MCF 10A (cell line): Measurements from ENCODE around the gene MXRA8. TPM values are rescaled to one million over a fixed set of nuclear protein-coding genes. Genes with fewer than 3 reads are reported as not detected.

ENCODE experiments used
- BruUV-seq: library from RNA; stranded (reverse); fragments of 400-500 nt; replicated peaks from 2 replicates; lab custom pipeline; 2021; lab: Mats Ljungman, UMichigan
- CTCF ChIA-PET: fragments of 300-600 bp; sonication (Branson Sonifier 250); formaldehyde crosslinking; extraction: SDS; loops from one replicate; lab custom pipeline; 2021; ENCODE audit warnings: antibody characterized with exemption, inconsistent platforms; lab: Yijun Ruan, JAX
- POLR2A ChIA-PET: fragments of 300-600, 350-650 bp; sonication (Branson Sonifier 250); formaldehyde crosslinking; extraction: SDS; loops from one replicate; lab custom pipeline; 2020; ENCODE audit warnings: antibody characterized with exemption, inconsistent platforms; lab: Yijun Ruan, JAX
- DNase-seq: peaks from one replicate; pipeline ENCODE4 v3.0.0-alpha.2; 2018; ENCODE audit not compliant: unreplicated experiment
- H3K27ac Mint-ChIP-seq: one replicate; pipeline ENCODE4 v1.8.0; 2022; ENCODE audit warnings: mild to moderate bottlenecking, low read depth, mixed read lengths; ENCODE audit not compliant: unreplicated experiment
- H3K27me3 Mint-ChIP-seq: one replicate; pipeline ENCODE4 v1.8.0; 2022; ENCODE audit warnings: mixed read lengths; ENCODE audit not compliant: insufficient read depth, unreplicated experiment
- H3K36me3 Mint-ChIP-seq: one replicate; pipeline ENCODE4 v1.8.0; 2022; ENCODE audit warnings: mild to moderate bottlenecking, moderate library complexity, mixed read lengths; ENCODE audit not compliant: insufficient read depth, unreplicated experiment
- H3K4me1 Mint-ChIP-seq: one replicate; pipeline ENCODE4 v1.8.0; 2022; ENCODE audit warnings: mixed read lengths; ENCODE audit not compliant: insufficient read depth, unreplicated experiment
- H3K4me3 Mint-ChIP-seq: one replicate; pipeline ENCODE4 v1.8.0; 2022; ENCODE audit warnings: mild to moderate bottlenecking, moderate library complexity, mixed read lengths; ENCODE audit not compliant: unreplicated experiment
- H3K9me3 Mint-ChIP-seq: one replicate; pipeline ENCODE4 v1.8.0; 2022; ENCODE audit warnings: mixed read lengths; ENCODE audit not compliant: unreplicated experiment
- CTCF ChIP-seq: fragments of 200-600 bp; IDR thresholded peaks from one replicate; pipeline ENCODE4 v1.8.0; 2022; ENCODE audit warnings: antibody characterized with exemption, mild to moderate bottlenecking; ENCODE audit not compliant: unreplicated experiment
- intact Hi-C: fragments of 100-400 bp; cut with micrococcal nuclease; formaldehyde crosslinking; loops from 2 replicates; pipeline ENCODE4 v1.14.1; 2022
- total RNA-seq: library from RNA; stranded (reverse); gene quantifications from 2 replicates; pipeline ENCODE4 v1.2.3, GENCODE V29; 2022

The MXRA8 gene
- total RNA-seq, 1 experiment from 2014 or later: not detected

- DNase-seq: no peak
- BruUV-seq: no TSS peak
- no peaks in the 10 kb centered on the region for H3K9me3 Mint-ChIP-seq
- POLR2A ChIA-PET: interaction anchor here (0.8 to 3.2 kb wide), 2 partner anchors 16 kb away, joined by 3 to 21 read pairs; partner anchors contain the start of gene AURKAIP1
- intact Hi-C loops: no loop called here
- no peak overlapping the region for H3K4me3 Mint-ChIP-seq
- H3K27me3 Mint-ChIP-seq: no peaks in the 10 kb centered on the region
- CTCF ChIA-PET: no interaction called here
- no peak for TF ChIP-seq CTCF
- peaks cover 100% of the 10 kb centered on the region for H3K36me3 Mint-ChIP-seq
- H3K4me1 Mint-ChIP-seq: no peaks in the 10 kb centered on the region
- H3K27ac Mint-ChIP-seq: no peak overlapping the region
These were observed 32.9 kb upstream of the MXRA8 start for GRCh38 chr1:1391225-1391624.

- no peaks in the 10 kb centered on the region for H3K4me1 Mint-ChIP-seq
- H3K9me3 Mint-ChIP-seq: no peaks in the 10 kb centered on the region
- ChIA-PET POLR2A (interaction anchor here (0.8 to 3.2 kb wide), 2 partner anchors 15 to 17 kb away, joined by 3 to 21 read pairs; partner anchors contain the start of gene AURKAIP1), CTCF (interaction anchor here (0.5 to 1.6 kb wide), 4 partner anchors 8 to 264 kb away, joined by 3 to 5 read pairs (median 5); partner anchors contain the start of gene CCNL2)
- no peak for DNase-seq
- no peak overlapping the region for H3K27ac Mint-ChIP-seq
- no peak overlapping the region for H3K4me3 Mint-ChIP-seq
- TF ChIP-seq CTCF: no peak
- intact Hi-C loops: no loop called here
- peaks cover 100% of the 10 kb centered on the region for H3K36me3 Mint-ChIP-seq
- BruUV-seq: TSS peak; percentile 12
- H3K27me3 Mint-ChIP-seq: no peaks in the 10 kb centered on the region
These were observed 32.3 kb upstream of the MXRA8 start for GRCh38 chr1:1390675-1391074.

- intact Hi-C loops: no loop called here
- H3K4me3 Mint-ChIP-seq: no peak overlapping the region
- H3K27ac Mint-ChIP-seq: no peak overlapping the region
- ChIA-PET CTCF (interaction anchor here (0.6 to 1.0 kb wide), 2 partner anchors 15 to 69 kb away, joined by 3 to 5 read pairs; no protein-coding TSS in a partner anchor), POLR2A (interaction anchor here (2.3 to 2.9 kb wide), 2 partner anchors 10 to 13 kb away, joined by 10 to 12 read pairs; partner anchors contain the start of genes AURKAIP1 and CCNL2)
- H3K36me3 Mint-ChIP-seq: peaks cover 82% of the 10 kb centered on the region
- no peak for DNase-seq
- no peak for TF ChIP-seq CTCF
- no peaks in the 10 kb centered on the region for H3K4me1 Mint-ChIP-seq
- H3K27me3 Mint-ChIP-seq: no peaks in the 10 kb centered on the region
- H3K9me3 Mint-ChIP-seq: no peaks in the 10 kb centered on the region
- no TSS peak for BruUV-seq
These were observed 29.7 kb upstream of the MXRA8 start for GRCh38 chr1:1388078-1388472.

GRCh38 chr1:1387098-1388077 lies 29.0 kb upstream of the MXRA8 start:
- H3K4me3 Mint-ChIP-seq: no peak overlapping the region
- ChIA-PET POLR2A (interaction anchor here (0.6 to 2.9 kb wide), 2 partner anchors 12 to 40 kb away, joined by 4 to 10 read pairs; partner anchors contain the start of gene AURKAIP1), CTCF (interaction anchor here (0.6 to 1.0 kb wide), 3 partner anchors 9 to 70 kb away, joined by 3 to 5 read pairs (median 4); no protein-coding TSS in a partner anchor)
- no peak overlapping the region for H3K27ac Mint-ChIP-seq
- H3K36me3 Mint-ChIP-seq: peaks cover 76% of the 10 kb centered on the region
- no TSS peak for BruUV-seq
- intact Hi-C loops: no loop called here
- no peak for DNase-seq
- H3K4me1 Mint-ChIP-seq: no peaks in the 10 kb centered on the region
- no peak for TF ChIP-seq CTCF
- H3K27me3 Mint-ChIP-seq: no peaks in the 10 kb centered on the region
- no peaks in the 10 kb centered on the region for H3K9me3 Mint-ChIP-seq
